Endothelial cell of umbilical vein (primary cell): ENCODE results near the gene TOP3B. TPM values are rescaled to one million over a fixed set of nuclear protein-coding genes. Genes with fewer than 3 reads are reported as not detected.

ENCODE experiments used
- BruUV-seq: library from RNA; stranded (reverse); fragments of 400-500 nt; replicated peaks from 2 replicates; lab custom pipeline; 2021; lab: Mats Ljungman, UMichigan
- CTCF ChIA-PET: fragments of 300-600, 350-600 bp; sonication (Branson Sonifier 250); formaldehyde crosslinking; loops from one replicate; lab custom pipeline; 2021; ENCODE audit warnings: antibody characterized with exemption, inconsistent platforms; lab: Charles Lee
- POLR2A ChIA-PET: fragments of 300-600, 350-600 bp; sonication (Branson Sonifier 250); formaldehyde crosslinking; loops from one replicate; lab custom pipeline; 2021; ENCODE audit warnings: antibody characterized with exemption, inconsistent platforms; lab: Charles Lee
- DNase-seq: peaks from one replicate; pipeline ENCODE4 v3.0.0-alpha.2; 2011; ENCODE audit warnings: low read depth, low spot score
- FAIRE-seq: peaks from 2 replicates; lab custom pipeline; 2011; peaks lifted over from hg19 to GRCh38; lab: Jason Lieb, UNC
- H2AFZ ChIP-seq: 2 replicates; pipeline ENCODE4 v1.6.0; 2012; ENCODE audit warnings: low read depth, low read length, control low read depth, inconsistent platforms
- H3K27ac ChIP-seq: 2 replicates; pipeline ENCODE4 v1.5.1; 2011; ENCODE audit warnings: low read depth, mild to moderate bottlenecking, control low read depth, low read length, moderate library complexity; ENCODE audit not compliant: insufficient read depth
- H3K27me3 ChIP-seq, 2 experiments: 2 replicates each; pipeline versions ENCODE4 v1.6.0 to v1.6.1; 2011; ENCODE audit warnings: low read length in 2 of 2, mixed read lengths in 1 of 2; ENCODE audit not compliant: control insufficient read depth in 2 of 2, insufficient read depth in 2 of 2
- H3K36me3 ChIP-seq, 2 experiments: 2 replicates in 1 of 2; 3 replicates in 1 of 2; pipeline ENCODE4 v1.5.1; 2011; ENCODE audit warnings: low read length in 2 of 2, mild to moderate bottlenecking in 1 of 2, moderate library complexity in 1 of 2; ENCODE audit not compliant: control insufficient read depth in 2 of 2, insufficient read depth in 2 of 2; ENCODE audit errors: extremely low read depth in 1 of 2
- H3K4me1 ChIP-seq: 3 replicates; pipeline ENCODE4 v1.5.1; 2011; ENCODE audit warnings: mild to moderate bottlenecking, low read length; ENCODE audit not compliant: control insufficient read depth, insufficient read depth; ENCODE audit errors: extremely low read depth
- H3K4me2 ChIP-seq: 2 replicates; pipeline ENCODE4 v1.6.1; 2011; ENCODE audit warnings: low read length, control low read depth, mixed read lengths; ENCODE audit not compliant: insufficient read depth
- H3K4me3 ChIP-seq, 3 experiments: fragments of 200-600 bp in 1 of 3; sonication (generic), shearing (Covaris generic) in 1 of 3; replicated peaks in 1 of 3; 2 replicates each; pipeline ENCODE4 v1.5.1; 2011 to 2016; ENCODE audit warnings: control low read depth in 3 of 3, low read length in 3 of 3, mild to moderate bottlenecking in 2 of 3, inconsistent platforms in 1 of 3, low read depth in 1 of 3, moderate library complexity in 1 of 3; ENCODE audit not compliant: insufficient read depth in 1 of 3
- H3K79me2 ChIP-seq: 2 replicates; pipeline ENCODE4 v1.6.0; 2012; ENCODE audit warnings: low read length, inconsistent platforms; ENCODE audit not compliant: control insufficient read depth, insufficient read depth
- H3K9ac ChIP-seq: replicated peaks from 2 replicates; pipeline ENCODE3; 2011; ENCODE audit warnings: low read length, control low read depth; ENCODE audit not compliant: insufficient read depth; ENCODE audit errors: extremely low read depth
- H3K9me1 ChIP-seq: replicated peaks from 3 replicates; pipeline ENCODE4 v1.6.0; 2011; ENCODE audit warnings: mild to moderate bottlenecking, low read length; ENCODE audit not compliant: control insufficient read depth, insufficient read depth; ENCODE audit errors: extremely low read depth
- H3K9me3 ChIP-seq: replicated peaks from 2 replicates; pipeline ENCODE4 v1.5.1; 2012; ENCODE audit warnings: low read length, inconsistent platforms; ENCODE audit not compliant: control insufficient read depth, insufficient read depth
- H4K20me1 ChIP-seq: replicated peaks from 2 replicates; pipeline ENCODE3; 2011; ENCODE audit warnings: mild to moderate bottlenecking, low read length; ENCODE audit not compliant: control insufficient read depth, insufficient read depth; ENCODE audit errors: extremely low read depth
- CTCF ChIP-seq, 2 donors: IDR thresholded peaks; 1 replicate in 1 of 2; 2 replicates in 1 of 2; pipeline ENCODE4 v1.5.1; 2011; ENCODE audit warnings: low read length in 2 of 2, mild to moderate bottlenecking in 2 of 2, moderate library complexity in 2 of 2, control low read depth in 1 of 2, inconsistent platforms in 1 of 2, low read depth in 1 of 2; ENCODE audit not compliant: insufficient read depth in 1 of 2; ENCODE audit errors: extremely low read depth in 1 of 2
- GATA2 ChIP-seq: IDR thresholded peaks from 2 replicates; pipeline ENCODE4 v1.7.0; 2011; ENCODE audit warnings: low read depth, mild to moderate bottlenecking, moderate library complexity, mixed read lengths, low read length; ENCODE audit not compliant: insufficient read length, insufficient read depth
- JUN ChIP-seq: IDR thresholded peaks from 2 replicates; pipeline ENCODE4 v1.6.1; 2011; ENCODE audit warnings: borderline replicate concordance, low read depth; ENCODE audit not compliant: insufficient read length, insufficient read depth
- dilution Hi-C: fragments of 300-500 bp; cut with MboI; formaldehyde crosslinking; loops from one replicate; pipeline ENCODE4 v1.15.0; 2019; ENCODE audit warnings: low sequenced_read_pairs; ENCODE audit not compliant: extremely low pct_ligation_motif_present
- intact Hi-C: fragments of 100-400 bp; cut with micrococcal nuclease; formaldehyde crosslinking; loops from one replicate; pipeline ENCODE4 v1.10.0; 2022
- polyA plus RNA-seq, 4 experiments: library from polyadenylated mRNA; depleted of rRNA in 3 of 4; stranded (reverse) in 3 of 4; unstranded in 1 of 4; fragments of >200 nt; gene quantifications; 2 replicates each; pipeline versions ENCODE4 v1.2.1 to v1.2.3, GENCODE V29; 2011 to 2012; ENCODE audit warnings: missing spikeins in 1 of 4
- total RNA-seq: library from RNA; stranded (reverse); gene quantifications from 2 replicates; pipeline ENCODE4 v1.2.3, GENCODE V29; 2021
- TF ChIP-seq, protein P1 (sequence below): IDR thresholded peaks from 2 replicates; pipeline ENCODE4 v1.6.1; 2011; ENCODE audit not compliant: insufficient read depth, insufficient read length

TOP3B gene
- total and polyA plus RNA-seq, 2 donors (not counting 3 experiments of a cell fraction or from before 2014, with no cell fraction given): 25.2 to 56.5 TPM

DNA sequence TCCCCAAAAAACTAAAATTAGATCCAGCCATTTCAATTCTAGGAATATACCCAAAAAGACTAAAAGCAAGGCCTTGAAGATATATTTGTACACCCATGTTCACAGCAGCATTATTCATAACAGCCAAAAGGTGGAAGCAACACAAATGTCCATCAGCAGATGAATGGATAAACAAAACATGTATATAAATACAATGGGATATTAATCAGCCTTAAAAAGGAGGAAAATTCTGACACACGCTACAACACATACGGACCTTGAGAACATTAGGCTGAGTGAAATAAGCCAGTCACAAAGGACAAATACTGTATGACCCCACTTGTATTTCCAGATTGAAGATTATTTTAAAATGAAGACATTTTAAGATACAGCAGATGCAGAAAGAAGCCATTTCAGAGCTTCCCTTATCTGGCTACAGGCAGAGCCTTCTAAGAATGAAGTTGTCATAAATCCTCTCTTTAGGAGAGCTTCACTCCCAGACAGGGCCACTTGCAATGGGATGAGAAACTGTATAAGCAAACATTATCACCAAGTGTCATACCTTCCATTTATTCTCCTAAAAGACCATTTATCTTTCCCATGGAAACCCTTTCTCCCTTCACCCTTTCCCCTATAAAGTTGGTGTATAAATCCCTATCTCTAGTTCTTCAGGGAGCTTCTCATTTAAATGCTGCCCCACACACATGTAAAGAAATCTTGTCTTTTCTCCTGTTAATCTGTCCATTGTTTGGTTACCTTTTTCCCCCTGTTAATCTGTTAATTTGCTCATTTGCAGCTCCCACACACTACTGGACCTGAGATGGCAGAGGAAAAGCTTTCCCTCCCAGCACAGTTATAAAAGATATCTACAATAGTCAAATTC lies 19.3 kb upstream of the TOP3B start:
- no peak overlapping the region for H3K4me3 ChIP-seq
- dilution Hi-C loops: no loop called here
- H4K20me1 ChIP-seq: no peaks in the 10 kb centered on the region
- no TSS peak for BruUV-seq
- FAIRE-seq: no peak
- TF ChIP-seq JUN: no peak
- TF ChIP-seq, protein P1, sequence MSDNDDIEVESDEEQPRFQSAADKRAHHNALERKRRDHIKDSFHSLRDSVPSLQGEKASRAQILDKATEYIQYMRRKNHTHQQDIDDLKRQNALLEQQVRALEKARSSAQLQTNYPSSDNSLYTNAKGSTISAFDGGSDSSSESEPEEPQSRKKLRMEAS: no peak
- TF ChIP-seq CTCF (IDR thresholded peaks at IDR 0.05; ENCODE audit: extremely low read depth in 1 of 2, insufficient read depth in 1 of 2, low read depth in 1 of 2, low read length in 2 of 2): no peak
- TF ChIP-seq GATA2: no peak
- H3K27me3 ChIP-seq: peaks cover 8 to 22% of the 10 kb centered on the region in 2 experiments
- intact Hi-C loops: no loop called here
- no peaks in the 10 kb centered on the region for H3K9me3 ChIP-seq
- ChIA-PET CTCF (interaction anchor here (1.0 to 1.4 kb wide), 4 partner anchors 11 to 30 kb away, joined by 3 to 4 read pairs (median 3); no protein-coding TSS in a partner anchor), POLR2A (no interaction called here)
- no peaks in the 10 kb centered on the region for H3K9me1 ChIP-seq
- DNase-seq: no peak
- no peak overlapping the region for H3K9ac ChIP-seq
- H3K79me2 ChIP-seq: no peaks in the 10 kb centered on the region
- no peaks in the 10 kb centered on the region for H3K4me1 ChIP-seq
- no peaks in the 10 kb centered on the region for H3K36me3 ChIP-seq
- H3K27ac ChIP-seq: no peak overlapping the region
- no peak overlapping the region for H3K4me2 ChIP-seq
- H2AFZ ChIP-seq: no peak overlapping the region
